Astrocyte of the cerebellum (primary cell): Measurements from ENCODE around the gene SEMA3B.
"Not testable (repeated sequence)": the region's sequence is repeated elsewhere in the genome, so short reads cannot be mapped to it uniquely, and the experiment has no call there.

Experiments
- DNase-seq: peaks from one replicate; pipeline ENCODE4 v3.0.0-alpha.2; 2011; ENCODE audit warnings: low read depth
- H3K4me3 ChIP-seq: 2 replicates; pipeline ENCODE4 v1.5.1; 2011; ENCODE audit warnings: mild to moderate bottlenecking, low read depth, low read length, moderate library complexity
- CTCF ChIP-seq: IDR thresholded peaks from 2 replicates; pipeline ENCODE4 v1.5.1; 2012; ENCODE audit warnings: low read length, low read depth, moderate library complexity, mild to moderate bottlenecking; ENCODE audit errors: missing control alignments
- in situ Hi-C: cut with HindIII; loops from 2 replicates; pipeline ENCODE4 v1.10.0; 2017; ENCODE audit warnings: low sequenced_read_pairs

SEMA3B gene

GRCh38 chr3:50302095-50303012 is 33.4 kb downstream of the SEMA3B start:
- in situ Hi-C loops, result no loop called here
- no peak overlapping the region for H3K4me3 ChIP-seq
- TF ChIP-seq CTCF, result no peak
- no peak for DNase-seq

- in situ Hi-C loops, result no loop called here
These were observed 34.3 kb downstream of the SEMA3B start, which contains the start of gene HYAL1 for GRCh38 chr3:50303013-50303815. Gene HYAL1, minus strand, starts transcription at chr3:50303574. Its CDS starts 618 bp downstream, at chr3:50302956.

GRCh38 chr3:50304601-50305000 is 35.7 kb downstream of the SEMA3B start:
- in situ Hi-C loops, result no loop called here
- no peak for TF ChIP-seq CTCF
- no peak for DNase-seq
- no peak overlapping the region for H3K4me3 ChIP-seq

More at GRCh38 chr3:50303013-50303815, 34.3 kb downstream of the SEMA3B start, which contains the start of gene HYAL1:
- no peak for DNase-seq
- no peak within 1 kb of the TSS for H3K4me3 ChIP-seq
- peak; percentile 9 for TF ChIP-seq CTCF

- DNase-seq, in situ Hi-C loops, H3K4me3 ChIP-seq: not testable (repeated sequence)
These were observed 43.1 kb downstream of the SEMA3B start for GRCh38 chr3:50312041-50312440.

GRCh38 chr3:50314342-50314741 is 45.4 kb downstream of the SEMA3B start:
- DNase-seq, result no peak
- no peak for TF ChIP-seq CTCF
- H3K4me3 ChIP-seq, result no peak overlapping the region
- in situ Hi-C loops, result no loop called here

GRCh38 chr3:50314816-50315215 is 45.9 kb downstream of the SEMA3B start:
- H3K4me3 ChIP-seq, result no peak overlapping the region
- no peak for DNase-seq
- in situ Hi-C loops, result no loop called here
- no peak for TF ChIP-seq CTCF
